Measurements from ENCODE around the gene ABHD8. TPM values are rescaled to one million over a fixed set of nuclear protein-coding genes. Genes with fewer than 3 reads are reported as not detected.

The ABHD8 gene
- total RNA-seq, 1 experiment from 2014 or later = 13.2 TPM

- TF ChIP-seq SP1 (CRISPR knock-in tag; conservative IDR thresholded peaks at IDR 0.05) (0 out of 2 replicates have a peak, but pooled peaks have one; percentile 5), ZNF121 (CRISPR knock-in tag; IDR thresholded peaks at IDR 0.05) (no peak), SOX15 (CRISPR knock-in tag; IDR thresholded peaks at IDR 0.05) (no peak), ETV6 (CRISPR knock-in tag; IDR thresholded peaks at IDR 0.05) (no peak), OVOL2 (CRISPR knock-in tag; IDR thresholded peaks at IDR 0.05; ENCODE audit: borderline replicate concordance) (no peak), ZNF138 (CRISPR knock-in tag; conservative IDR thresholded peaks at IDR 0.05) (no peak), CREB1 (CRISPR knock-in tag; IDR thresholded peaks at IDR 0.05) (no peak), USF2 (CRISPR knock-in tag; IDR thresholded peaks at IDR 0.05) (0 out of 2 replicates have a peak, but pooled peaks have one; percentile 4), GABPB1 (CRISPR knock-in tag; IDR thresholded peaks at IDR 0.05) (peak; percentile 67; the same call in 1 of the 2 replicates)
- TF ChIP-seq, protein P1, sequence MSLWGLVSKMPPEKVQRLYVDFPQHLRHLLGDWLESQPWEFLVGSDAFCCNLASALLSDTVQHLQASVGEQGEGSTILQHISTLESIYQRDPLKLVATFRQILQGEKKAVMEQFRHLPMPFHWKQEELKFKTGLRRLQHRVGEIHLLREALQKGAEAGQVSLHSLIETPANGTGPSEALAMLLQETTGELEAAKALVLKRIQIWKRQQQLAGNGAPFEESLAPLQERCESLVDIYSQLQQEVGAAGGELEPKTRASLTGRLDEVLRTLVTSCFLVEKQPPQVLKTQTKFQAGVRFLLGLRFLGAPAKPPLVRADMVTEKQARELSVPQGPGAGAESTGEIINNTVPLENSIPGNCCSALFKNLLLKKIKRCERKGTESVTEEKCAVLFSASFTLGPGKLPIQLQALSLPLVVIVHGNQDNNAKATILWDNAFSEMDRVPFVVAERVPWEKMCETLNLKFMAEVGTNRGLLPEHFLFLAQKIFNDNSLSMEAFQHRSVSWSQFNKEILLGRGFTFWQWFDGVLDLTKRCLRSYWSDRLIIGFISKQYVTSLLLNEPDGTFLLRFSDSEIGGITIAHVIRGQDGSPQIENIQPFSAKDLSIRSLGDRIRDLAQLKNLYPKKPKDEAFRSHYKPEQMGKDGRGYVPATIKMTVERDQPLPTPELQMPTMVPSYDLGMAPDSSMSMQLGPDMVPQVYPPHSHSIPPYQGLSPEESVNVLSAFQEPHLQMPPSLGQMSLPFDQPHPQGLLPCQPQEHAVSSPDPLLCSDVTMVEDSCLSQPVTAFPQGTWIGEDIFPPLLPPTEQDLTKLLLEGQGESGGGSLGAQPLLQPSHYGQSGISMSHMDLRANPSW (CRISPR knock-in tag; conservative IDR thresholded peaks at IDR 0.05; ENCODE audit: low read depth) = no peak
Measured at GRCh38 chr19:17248011-17248776, 55.0 kb downstream of the ABHD8 start (continued).

- Mint-ChIP-seq H3K27ac (peak overlapping the region; percentile 96), H3K36me3 (peaks cover 4% of the 10 kb centered on the region; the same call in 1 of the 2 replicates), H3K4me3 (peak overlapping the region; percentile 79), H3K4me1 (peaks cover 44% of the 10 kb centered on the region), H3K9me3 (no peaks in the 10 kb centered on the region), H3K27me3 (ENCODE audit: low read depth) (no peaks in the 10 kb centered on the region)
- no peak for ATAC-seq
- DNase-seq (ENCODE audit: low spot score) = no peak
- ChIA-PET CTCF (interaction anchor here (3.8 kb wide), 1 partner anchor 13 kb away, joined by 38 read pairs; no protein-coding TSS in a partner anchor), POLR2A (no interaction called here)
- TF ChIP-seq CBFB (CRISPR knock-in tag; IDR thresholded peaks at IDR 0.05; ENCODE audit: low read depth) (no peak), HMGXB4 (CRISPR knock-in tag; IDR thresholded peaks at IDR 0.05) (0 out of 2 replicates have a peak, but pooled peaks have one; percentile 16), GTF2I (CRISPR knock-in tag; conservative IDR thresholded peaks at IDR 0.05) (peak; percentile 81), TEAD1 (CRISPR knock-in tag; IDR thresholded peaks at IDR 0.05) (no peak)
- TF ChIP-seq, protein P2, sequence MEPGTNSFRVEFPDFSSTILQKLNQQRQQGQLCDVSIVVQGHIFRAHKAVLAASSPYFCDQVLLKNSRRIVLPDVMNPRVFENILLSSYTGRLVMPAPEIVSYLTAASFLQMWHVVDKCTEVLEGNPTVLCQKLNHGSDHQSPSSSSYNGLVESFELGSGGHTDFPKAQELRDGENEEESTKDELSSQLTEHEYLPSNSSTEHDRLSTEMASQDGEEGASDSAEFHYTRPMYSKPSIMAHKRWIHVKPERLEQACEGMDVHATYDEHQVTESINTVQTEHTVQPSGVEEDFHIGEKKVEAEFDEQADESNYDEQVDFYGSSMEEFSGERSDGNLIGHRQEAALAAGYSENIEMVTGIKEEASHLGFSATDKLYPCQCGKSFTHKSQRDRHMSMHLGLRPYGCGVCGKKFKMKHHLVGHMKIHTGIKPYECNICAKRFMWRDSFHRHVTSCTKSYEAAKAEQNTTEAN (CRISPR knock-in tag; IDR thresholded peaks at IDR 0.05) = 0 out of 2 replicates have a peak, but pooled peaks have one; percentile 12
Measured at GRCh38 chr19:17246681-17247425, 56.4 kb downstream of the ABHD8 start.

DNA sequence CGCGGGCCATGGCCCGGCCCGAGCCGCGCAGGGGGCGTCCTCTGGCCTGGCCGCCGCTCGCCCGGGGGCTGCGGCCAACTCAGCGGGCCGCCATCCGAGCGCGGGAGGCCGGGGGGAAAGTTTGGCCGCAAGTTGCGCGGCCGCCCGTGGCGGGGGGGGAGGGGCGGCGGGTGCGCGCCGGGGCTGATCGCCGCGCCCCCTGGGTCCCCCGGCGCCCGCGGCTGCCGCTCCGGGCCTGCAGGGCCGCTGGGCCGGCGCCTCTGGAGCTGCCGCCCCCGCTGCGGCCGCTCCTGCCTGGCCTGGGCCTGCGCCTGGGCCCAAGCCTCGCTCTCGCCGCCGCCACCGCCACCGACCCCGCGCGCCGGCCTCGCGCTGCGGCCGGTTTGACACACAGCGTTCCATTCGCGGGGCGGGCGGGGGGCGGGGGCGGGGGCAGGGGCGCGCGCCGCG lies 57.7 kb downstream of the ABHD8 start, which contains the start of gene NR2F6:
Gene NR2F6, minus strand, starts transcription at position 385 of the 450 bp plus-strand sequence. CDS start 699 bp downstream, outside the sequence.
- no peak for DNase-seq (ENCODE audit: low spot score)
- Mint-ChIP-seq H3K4me3 (peak within 1 kb of the TSS; percentile 97), H3K9me3 (no peaks in the 10 kb centered on the region), H3K27me3 (ENCODE audit: low read depth) (no peaks in the 10 kb centered on the region), H3K36me3 (no peaks in the 10 kb centered on the region), H3K4me1 (peaks cover 57% of the 10 kb centered on the region), H3K27ac (peak within 1 kb of the TSS; percentile 98)
- no peak for ATAC-seq
- CTCF ChIA-PET = no interaction called here
- TF ChIP-seq, protein P3, sequence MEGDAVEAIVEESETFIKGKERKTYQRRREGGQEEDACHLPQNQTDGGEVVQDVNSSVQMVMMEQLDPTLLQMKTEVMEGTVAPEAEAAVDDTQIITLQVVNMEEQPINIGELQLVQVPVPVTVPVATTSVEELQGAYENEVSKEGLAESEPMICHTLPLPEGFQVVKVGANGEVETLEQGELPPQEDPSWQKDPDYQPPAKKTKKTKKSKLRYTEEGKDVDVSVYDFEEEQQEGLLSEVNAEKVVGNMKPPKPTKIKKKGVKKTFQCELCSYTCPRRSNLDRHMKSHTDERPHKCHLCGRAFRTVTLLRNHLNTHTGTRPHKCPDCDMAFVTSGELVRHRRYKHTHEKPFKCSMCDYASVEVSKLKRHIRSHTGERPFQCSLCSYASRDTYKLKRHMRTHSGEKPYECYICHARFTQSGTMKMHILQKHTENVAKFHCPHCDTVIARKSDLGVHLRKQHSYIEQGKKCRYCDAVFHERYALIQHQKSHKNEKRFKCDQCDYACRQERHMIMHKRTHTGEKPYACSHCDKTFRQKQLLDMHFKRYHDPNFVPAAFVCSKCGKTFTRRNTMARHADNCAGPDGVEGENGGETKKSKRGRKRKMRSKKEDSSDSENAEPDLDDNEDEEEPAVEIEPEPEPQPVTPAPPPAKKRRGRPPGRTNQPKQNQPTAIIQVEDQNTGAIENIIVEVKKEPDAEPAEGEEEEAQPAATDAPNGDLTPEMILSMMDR (IDR thresholded peaks at IDR 0.05) = no peak
- TF ChIP-seq ZNF423 (CRISPR knock-in tag; IDR thresholded peaks at IDR 0.05) (0 out of 2 replicates have a peak, but pooled peaks have one; percentile 22), KAT7 (CRISPR knock-in tag; IDR thresholded peaks at IDR 0.05; ENCODE audit: borderline replicate concordance) (no peak), SMAD3 (CRISPR knock-in tag; IDR thresholded peaks at IDR 0.05; ENCODE audit: borderline replicate concordance) (no peak), GABPB1 (CRISPR knock-in tag; IDR thresholded peaks at IDR 0.05) (no peak), SP1 (CRISPR knock-in tag; conservative IDR thresholded peaks at IDR 0.05) (0 out of 2 replicates have a peak, but pooled peaks have one; percentile 9), ZMAT4 (CRISPR knock-in tag; IDR thresholded peaks at IDR 0.05) (no peak), TP53 (CRISPR knock-in tag; IDR thresholded peaks at IDR 0.05) (0 out of 2 replicates have a peak, but pooled peaks have one; percentile 1)
- POLR2A ChIA-PET = interaction anchor here (1.5 kb wide), 1 partner anchor 9 kb away, joined by 9 read pairs; no protein-coding TSS in a partner anchor

All from WTC11 (cell line).